HUES6 (cell line): ENCODE results near the gene CAPSL.
"Not testable (repeated sequence)": the region's sequence is repeated elsewhere in the genome, so short reads cannot be mapped to it uniquely, and the experiment has no call there.

ENCODE experiments used
- H3K27ac ChIP-seq: 2 replicates; pipeline ENCODE4 v1.7.0; 2013; ENCODE audit warnings: low read depth, mild to moderate bottlenecking, low read length, inconsistent platforms
- H3K27me3 ChIP-seq: 2 replicates; pipeline ENCODE4 v1.6.1; 2013; ENCODE audit warnings: low read length; ENCODE audit not compliant: control insufficient read depth, insufficient read depth
- H3K36me3 ChIP-seq: 2 replicates; pipeline ENCODE4 v1.6.1; 2013; ENCODE audit warnings: low read length; ENCODE audit not compliant: control insufficient read depth, insufficient read depth
- H3K4me1 ChIP-seq: 2 replicates; pipeline ENCODE4 v1.6.1; 2013; ENCODE audit warnings: low read length; ENCODE audit not compliant: control insufficient read depth, insufficient read depth
- H3K4me3 ChIP-seq: 2 replicates; pipeline ENCODE4 v1.5.1; 2013; ENCODE audit warnings: low read depth, low read length
- H3K9ac ChIP-seq: one replicate; pipeline ENCODE4 v1.6.1; 2013; ENCODE audit warnings: mild to moderate bottlenecking, low read length
- H3K9me3 ChIP-seq: 2 replicates; pipeline ENCODE4 v1.6.1; 2013; ENCODE audit warnings: low read depth, low read length; ENCODE audit not compliant: control insufficient read depth, insufficient read depth

The CAPSL gene

GRCh38 chr5:35856186-35856764, 82.1 kb downstream of the CAPSL start:
- H3K9me3 ChIP-seq, H3K4me3 ChIP-seq, H3K36me3 ChIP-seq, H3K27ac ChIP-seq, H3K27me3 ChIP-seq, H3K9ac ChIP-seq: not testable (repeated sequence)
- peaks cover 23% of the 10 kb centered on the region for H3K4me1 ChIP-seq

GRCh38 chr5:35855187-35855586, 83.2 kb downstream of the CAPSL start:
- H3K4me3 ChIP-seq = no peak overlapping the region
- H3K27me3 ChIP-seq = no peaks in the 10 kb centered on the region
- H3K9me3 ChIP-seq = no peaks in the 10 kb centered on the region
- H3K36me3 ChIP-seq = no peaks in the 10 kb centered on the region
- no peak overlapping the region for H3K9ac ChIP-seq
- no peak overlapping the region for H3K27ac ChIP-seq
- H3K4me1 ChIP-seq = peaks cover 17% of the 10 kb centered on the region
